HCT116 (cell line): ENCODE data around the gene FRG2C. TPM values are rescaled to one million over a fixed set of nuclear protein-coding genes. Genes with fewer than 3 reads are reported as not detected.
"Not testable (repeated sequence)": the region's sequence is repeated elsewhere in the genome, so short reads cannot be mapped to it uniquely, and the experiment has no call there.

ENCODE experiments used
- ATAC-seq: fragments of 200-7000 bp; cut with Tn5 transposase; 2 replicates; pipeline ENCODE4 v1.9.1; 2020; ENCODE audit warnings: mild to moderate bottlenecking, moderate library complexity
- BruUV-seq: library from RNA; stranded (reverse); fragments of 400-500 nt; replicated peaks from 2 replicates; lab custom pipeline; 2021; lab: Mats Ljungman, UMichigan
- CTCF ChIA-PET: fragments of 300-600 bp; sonication (Branson Sonifier 250); formaldehyde crosslinking; loops from one replicate; lab custom pipeline; 2021; ENCODE audit warnings: antibody characterized with exemption; lab: Charles Lee
- POLR2A ChIA-PET: fragments of 300-600, 350-600 bp; sonication (Branson Sonifier 250); formaldehyde crosslinking; loops from one replicate; lab custom pipeline; 2021; ENCODE audit warnings: antibody characterized with exemption; lab: Charles Lee
- RAD21 ChIA-PET, 2 experiments: fragments of 300-600 bp; sonication (Branson Sonifier 250); formaldehyde crosslinking; loops; one replicate each; lab custom pipeline; 2023; ENCODE audit warnings: low total read pairs in 2 of 2; ENCODE audit not compliant: uncharacterized antibody in 2 of 2, unreplicated experiment in 2 of 2, low non-redundant PET in 1 of 2; lab: Charles Lee
- DNase-seq: peaks from one replicate; pipeline ENCODE4 v3.0.0-alpha.2; 2010; ENCODE audit warnings: low read depth, low spot score
- H2AFZ ChIP-seq: fragments of 200-600 bp; shearing (Covaris generic), sonication (generic); 2 replicates; pipeline ENCODE4 v1.6.1; 2017; ENCODE audit warnings: low read depth, mixed run types, mixed read lengths, antibody characterized with exemption, low read length; ENCODE audit not compliant: poor library complexity, severe bottlenecking
- H3K27ac ChIP-seq: 2 replicates; pipeline ENCODE4 v1.5.1; 2012; ENCODE audit warnings: low read depth, low read length
- H3K27me3 ChIP-seq: fragments of 200-600 bp; sonication (generic); 2 replicates; pipeline ENCODE4 v1.6.1; 2016; ENCODE audit warnings: mixed run types, low read length, mixed read lengths; ENCODE audit not compliant: insufficient read depth
- H3K36me3 ChIP-seq, 2 experiments: fragments of 200-500 bp in 1 of 2; fragments of 200-600 bp in 1 of 2; sonication (Bioruptor generic) in 1 of 2; sonication (generic) in 1 of 2; 2 replicates each; pipeline versions ENCODE4 v1.5.1 to v1.6.1; 2014 to 2016; ENCODE audit warnings: low read length in 2 of 2, inconsistent platforms in 1 of 2, mixed read lengths in 1 of 2, mixed run types in 1 of 2; ENCODE audit not compliant: insufficient read depth in 2 of 2, control insufficient read depth in 1 of 2
- H3K4me1 ChIP-seq, 2 experiments: fragments of 200-600 bp in 1 of 2; sonication (generic) in 1 of 2; 2 replicates each; pipeline versions ENCODE4 v1.5.1 to v1.6.1; 2012 to 2017; ENCODE audit warnings: low read length in 2 of 2, inconsistent platforms in 1 of 2, mild to moderate bottlenecking in 1 of 2, mixed read lengths in 1 of 2, mixed run types in 1 of 2, moderate library complexity in 1 of 2; ENCODE audit not compliant: insufficient read depth in 2 of 2, control insufficient read depth in 1 of 2
- H3K4me2 ChIP-seq: fragments of 200-600 bp; sonication (generic); 2 replicates; pipeline ENCODE4 v1.6.1; 2017; ENCODE audit warnings: mixed run types, low read length, mixed read lengths
- H3K4me3 ChIP-seq, 2 experiments: fragments of 200-600 bp in 1 of 2; sonication (generic) in 1 of 2; replicated peaks in 1 of 2; 2 replicates each; pipeline ENCODE4 v1.5.1; 2011 to 2016; ENCODE audit warnings: low read length in 2 of 2, control low read depth in 1 of 2, low read depth in 1 of 2, mild to moderate bottlenecking in 1 of 2, mixed read lengths in 1 of 2, mixed run types in 1 of 2
- H3K79me2 ChIP-seq: fragments of 200-600 bp; sonication (generic); 2 replicates; pipeline ENCODE4 v1.6.1; 2017; ENCODE audit warnings: mild to moderate bottlenecking, mixed run types, low read length, moderate library complexity, mixed read lengths; ENCODE audit not compliant: insufficient read depth
- H3K9ac ChIP-seq: fragments of 200-600 bp; sonication (generic); 2 replicates; pipeline ENCODE4 v1.6.1; 2016; ENCODE audit warnings: low read length, mixed read lengths
- H3K9me2 ChIP-seq: fragments of 200-600 bp; sonication (generic), shearing (Covaris generic); 2 replicates; pipeline ENCODE4 v1.6.1; 2017; ENCODE audit warnings: mixed run types, mild to moderate bottlenecking, moderate library complexity; ENCODE audit not compliant: insufficient read depth
- H3K9me3 ChIP-seq, 2 experiments: fragments of 200-500 bp in 1 of 2; fragments of 200-600 bp in 1 of 2; sonication (Bioruptor generic) in 1 of 2; sonication (generic) in 1 of 2; 2 replicates each; pipeline ENCODE4 v1.6.1; 2014 to 2017; ENCODE audit warnings: low read length in 2 of 2, mixed read lengths in 2 of 2, inconsistent platforms in 1 of 2, low read depth in 1 of 2, mild to moderate bottlenecking in 1 of 2, mixed run types in 1 of 2, moderate library complexity in 1 of 2; ENCODE audit not compliant: control insufficient read depth in 1 of 2, insufficient read depth in 1 of 2
- H4K20me1 ChIP-seq: fragments of 200-600 bp; sonication (generic), shearing (Covaris generic); 2 replicates; pipeline ENCODE4 v1.6.1; 2017; ENCODE audit warnings: mixed run types, mild to moderate bottlenecking, moderate library complexity; ENCODE audit not compliant: insufficient read depth
- POLR2AphosphoS5 ChIP-seq: IDR thresholded peaks from 2 replicates; pipeline ENCODE4 v1.6.1; 2011; ENCODE audit warnings: mild to moderate bottlenecking, low read depth, low read length, moderate library complexity
- SRF ChIP-seq: IDR thresholded peaks from 2 replicates; pipeline ENCODE4 v1.6.1; 2012; ENCODE audit warnings: low read depth
- intact Hi-C: fragments of 100-400 bp; cut with micrococcal nuclease; formaldehyde crosslinking; loops from 2 replicates; pipeline ENCODE4 v1.10.0; 2022
- total RNA-seq: library from RNA; stranded (reverse); gene quantifications from one replicate; pipeline ENCODE4 v1.2.1, GENCODE V29; 2021; ENCODE audit not compliant: unreplicated experiment

The FRG2C gene
- total RNA-seq, 1 experiment from 2014 or later: not detected

DNA sequence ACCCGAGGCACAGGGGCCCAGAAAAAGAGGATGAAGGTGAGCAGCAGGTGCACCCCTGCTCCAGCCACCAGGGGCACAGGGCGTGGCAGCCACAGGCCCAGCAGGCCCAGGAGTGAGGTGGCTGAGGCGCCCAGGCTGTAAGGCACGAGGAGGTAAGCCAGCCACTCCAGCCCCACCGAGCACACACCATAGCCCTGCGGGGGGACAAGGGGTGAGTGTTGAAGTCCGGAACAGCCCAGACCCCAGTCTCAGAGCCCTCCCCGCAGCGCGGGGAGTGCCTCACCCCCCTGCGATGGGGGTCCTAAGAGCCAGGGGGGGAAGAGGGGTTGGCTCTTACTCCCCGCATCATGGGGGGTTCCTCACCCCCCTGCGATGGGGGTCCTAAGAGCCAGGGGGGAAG lies 40.5 kb upstream of the FRG2C start:
- H3K4me2 ChIP-seq, POLR2A ChIA-PET, H3K79me2 ChIP-seq, H3K9ac ChIP-seq, H3K9me3 ChIP-seq, ATAC-seq, DNase-seq, CTCF ChIA-PET, BruUV-seq, H2AFZ ChIP-seq, H3K27me3 ChIP-seq, H3K36me3 ChIP-seq, H3K9me2 ChIP-seq, intact Hi-C loops, H3K4me3 ChIP-seq, RAD21 ChIA-PET, H3K27ac ChIP-seq, H3K4me1 ChIP-seq, H4K20me1 ChIP-seq: not testable (repeated sequence)

DNA sequence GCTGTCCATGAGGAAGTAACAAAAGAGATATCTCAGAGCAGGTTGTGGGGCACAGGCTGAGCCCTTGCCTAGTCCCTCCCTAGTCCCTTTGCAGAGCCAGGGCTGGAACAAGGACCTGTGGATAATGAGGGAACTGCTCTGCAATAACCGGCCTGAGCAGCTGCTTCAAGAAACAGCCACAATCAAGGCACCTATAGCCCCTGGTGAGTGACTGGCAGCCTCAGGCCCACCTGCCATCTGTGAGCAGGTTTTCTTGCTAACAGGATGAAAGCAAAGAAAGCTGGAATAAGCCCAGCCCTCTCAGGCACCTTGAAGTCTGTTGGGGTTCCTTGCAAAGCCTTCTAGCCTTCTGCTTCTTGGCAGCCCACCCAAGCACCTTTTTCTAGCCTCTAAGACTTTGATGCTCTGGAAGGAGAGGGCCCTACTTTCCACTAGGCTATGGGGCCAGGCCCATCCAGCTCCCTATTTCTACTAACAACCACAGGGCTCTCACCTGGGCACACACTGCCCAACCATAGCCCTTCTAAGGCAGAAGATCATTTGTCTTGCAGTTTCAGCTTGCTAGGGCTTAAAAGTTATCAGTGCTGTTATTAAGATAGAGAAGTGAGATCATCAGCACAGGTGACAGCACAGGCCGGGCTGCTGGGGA lies 33.1 kb upstream of the FRG2C start:
- H3K4me2 ChIP-seq, H2AFZ ChIP-seq, H3K4me3 ChIP-seq, intact Hi-C loops, H3K27me3 ChIP-seq, RAD21 ChIA-PET, H3K4me1 ChIP-seq, H3K79me2 ChIP-seq, POLR2A ChIA-PET, H3K9me3 ChIP-seq, BruUV-seq, CTCF ChIA-PET, H4K20me1 ChIP-seq, H3K27ac ChIP-seq, DNase-seq, ATAC-seq, H3K9ac ChIP-seq, H3K36me3 ChIP-seq, H3K9me2 ChIP-seq: not testable (repeated sequence)

DNA sequence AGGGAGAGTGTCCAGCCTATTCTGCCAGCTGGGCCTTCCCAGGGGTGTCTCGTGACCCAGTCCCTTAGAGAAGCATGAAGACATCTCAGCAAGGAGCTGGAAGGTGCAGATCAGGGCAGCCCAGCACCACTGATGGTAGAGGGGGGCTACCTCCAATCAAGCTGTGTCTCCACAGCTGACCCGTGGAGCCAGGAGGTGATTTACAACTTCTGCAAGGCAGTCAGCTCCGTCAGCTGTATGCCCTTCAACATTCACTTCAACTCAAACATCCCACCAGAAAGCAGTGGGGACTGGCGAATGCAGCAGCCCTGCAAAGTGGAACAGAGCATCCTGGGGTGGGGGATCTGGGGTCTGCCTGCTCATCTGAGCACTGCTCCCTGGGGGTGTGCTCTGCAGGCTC lies 32.6 kb upstream of the FRG2C start:
- no peaks in the 10 kb centered on the region for H3K27me3 ChIP-seq
- no peak overlapping the region for H3K4me3 ChIP-seq
- intact Hi-C loops: no loop called here
- H3K9ac ChIP-seq: no peak overlapping the region
- ChIA-PET RAD21 (no interaction called here), CTCF (no interaction called here), POLR2A (no interaction called here)
- TF ChIP-seq POLR2AphosphoS5: no peak
- no peak for TF ChIP-seq SRF
- H3K4me1 ChIP-seq: no peaks in the 10 kb centered on the region
- H3K36me3 ChIP-seq: no peaks in the 10 kb centered on the region
- H4K20me1 ChIP-seq: no peaks in the 10 kb centered on the region
- H3K79me2 ChIP-seq: no peaks in the 10 kb centered on the region
- no peak for ATAC-seq
- H3K27ac ChIP-seq: no peak overlapping the region
- no peaks in the 10 kb centered on the region for H3K9me2 ChIP-seq
- BruUV-seq: no TSS peak
- H2AFZ ChIP-seq: no peak overlapping the region
- no peak overlapping the region for H3K4me2 ChIP-seq
- no peaks in the 10 kb centered on the region for H3K9me3 ChIP-seq
- DNase-seq: no peak

DNA sequence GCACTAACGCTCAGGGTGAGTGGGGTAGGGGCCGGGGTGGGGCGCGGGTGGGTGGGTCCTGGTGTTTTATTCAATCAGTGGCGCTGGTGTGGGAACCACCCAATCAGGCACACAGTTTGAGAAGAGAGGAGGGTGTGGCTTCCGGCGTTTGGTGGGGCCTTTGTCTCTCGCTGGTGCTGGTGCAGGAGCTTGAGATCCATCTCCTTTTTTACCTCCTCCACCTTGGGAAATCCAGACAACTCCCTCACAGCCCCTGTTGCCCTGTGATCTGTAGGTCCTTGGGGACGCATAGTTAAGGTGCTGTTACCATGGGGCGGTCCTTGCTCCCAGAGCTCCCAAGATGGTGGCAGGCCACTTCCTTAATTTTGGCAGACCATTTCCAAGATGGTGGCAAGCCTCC lies 25.2 kb upstream of the FRG2C start:
- H3K4me2 ChIP-seq, H3K4me3 ChIP-seq, RAD21 ChIA-PET, H3K36me3 ChIP-seq, H3K27me3 ChIP-seq, POLR2A ChIA-PET, H3K4me1 ChIP-seq, H3K9me2 ChIP-seq, H3K27ac ChIP-seq, H3K9me3 ChIP-seq, ATAC-seq, BruUV-seq, intact Hi-C loops, H3K79me2 ChIP-seq, H4K20me1 ChIP-seq, H3K9ac ChIP-seq, CTCF ChIA-PET, DNase-seq, H2AFZ ChIP-seq: not testable (repeated sequence)
